Caco-2 (cell line): Measurements from ENCODE around the gene BASP1. TPM values are rescaled to one million over a fixed set of nuclear protein-coding genes. Genes with fewer than 3 reads are reported as not detected.
A peak's percentile ranks its signal among the peaks of the same experiment; 100 is the strongest.

Experiments
- BruUV-seq: library from RNA; stranded (reverse); fragments of 400-500 nt; replicated peaks from 2 replicates; lab custom pipeline; 2021; lab: Mats Ljungman, UMichigan
- CTCF ChIA-PET: fragments of 300-600 bp; sonication (Branson Sonifier 250); formaldehyde crosslinking; loops from one replicate; lab custom pipeline; 2022; ENCODE audit warnings: antibody characterized with exemption; lab: Charles Lee
- POLR2A ChIA-PET: fragments of 300-600 bp; sonication (Branson Sonifier 250); formaldehyde crosslinking; loops from one replicate; lab custom pipeline; 2022; ENCODE audit warnings: antibody characterized with exemption; lab: Charles Lee
- DNase-seq, 2 experiments: peaks; one replicate each; pipeline versions ENCODE4 v3.0.0 to v3.0.0-alpha.2; 2020 to 2022
- H3K27me3 ChIP-seq: replicated peaks from 2 replicates; pipeline ENCODE4 v1.6.0; 2011; ENCODE audit warnings: low read length; ENCODE audit not compliant: control insufficient read depth, insufficient read depth
- H3K36me3 ChIP-seq: 2 replicates; pipeline ENCODE4 v1.5.1; 2011; ENCODE audit warnings: low read length; ENCODE audit not compliant: control insufficient read depth, insufficient read depth
- H3K4me1 ChIP-seq: fragments of 250-450 bp; sonication (Bioruptor Pico); 2 replicates; pipeline ENCODE4 v1.5.1; 2020; ENCODE audit warnings: mild to moderate bottlenecking
- H3K4me3 ChIP-seq: 2 replicates; pipeline ENCODE4 v1.5.1; 2011; ENCODE audit warnings: low read depth, mild to moderate bottlenecking, control low read depth, low read length
- H3K9me3 ChIP-seq: fragments of 250-450 bp; sonication (Bioruptor Pico); 2 replicates; pipeline ENCODE4 v1.5.1; 2020; ENCODE audit warnings: mild to moderate bottlenecking, moderate library complexity
- H3K27ac Mint-ChIP-seq: one replicate; pipeline ENCODE4 v1.8.0; 2022; ENCODE audit warnings: mixed read lengths; ENCODE audit not compliant: unreplicated experiment
- H3K27me3 Mint-ChIP-seq: one replicate; pipeline ENCODE4 v1.8.0; 2022; ENCODE audit warnings: mixed read lengths; ENCODE audit not compliant: insufficient read depth, unreplicated experiment
- H3K36me3 Mint-ChIP-seq: one replicate; pipeline ENCODE4 v1.8.0; 2022; ENCODE audit warnings: mild to moderate bottlenecking, mixed read lengths; ENCODE audit not compliant: insufficient read depth, unreplicated experiment
- H3K4me1 Mint-ChIP-seq: one replicate; pipeline ENCODE4 v1.8.0; 2022; ENCODE audit warnings: low read depth, mixed read lengths; ENCODE audit not compliant: unreplicated experiment
- H3K4me3 Mint-ChIP-seq: one replicate; pipeline ENCODE4 v1.8.0; 2022; ENCODE audit warnings: mild to moderate bottlenecking, moderate library complexity, mixed read lengths; ENCODE audit not compliant: unreplicated experiment
- H3K9me3 Mint-ChIP-seq: one replicate; pipeline ENCODE4 v1.8.0; 2022; ENCODE audit warnings: mixed read lengths; ENCODE audit not compliant: unreplicated experiment
- CTCF ChIP-seq, 2 experiments: fragments of 200-600 bp in 1 of 2; IDR thresholded peaks; 1 replicate in 1 of 2; 2 replicates in 1 of 2; pipeline versions ENCODE4 v1.5.1 to v1.8.0; 2011 to 2022; ENCODE audit warnings: antibody characterized with exemption in 1 of 2, control low read depth in 1 of 2, inconsistent platforms in 1 of 2, low read depth in 1 of 2, low read length in 1 of 2, mild to moderate bottlenecking in 1 of 2, moderate library complexity in 1 of 2; ENCODE audit not compliant: insufficient read depth in 1 of 2, severe bottlenecking in 1 of 2, unreplicated experiment in 1 of 2
- intact Hi-C: fragments of 100-400 bp; cut with micrococcal nuclease; formaldehyde crosslinking; loops from one replicate; pipeline ENCODE4 v1.10.0; 2022; ENCODE audit not compliant: unreplicated experiment
- total RNA-seq: library from RNA; stranded (reverse); gene quantifications from 2 replicates; pipeline ENCODE4 v1.2.3, GENCODE V29; 2022

Gene BASP1
- total RNA-seq, 1 experiment from 2014 or later, result 78.1 TPM

- H3K27me3 ChIP-seq, result no peaks in the 10 kb centered on the region
- H3K4me3 ChIP-seq, result no peak overlapping the region
- H3K9me3 ChIP-seq, result peaks cover 3% of the 10 kb centered on the region; the same call in 1 of the 2 replicates
- H3K27ac Mint-ChIP-seq, result peak overlapping the region; percentile 77
- peaks cover 31% of the 10 kb centered on the region for H3K4me1 Mint-ChIP-seq
- TF ChIP-seq CTCF (IDR thresholded peaks at IDR 0.05; ENCODE audit: insufficient read depth in 1 of 2, low read depth in 1 of 2, low read length in 1 of 2, severe bottlenecking in 1 of 2, unreplicated experiment in 1 of 2), result no peak
- peaks cover 15% of the 10 kb centered on the region for H3K36me3 Mint-ChIP-seq
- intact Hi-C loops, result no loop called here
- H3K4me3 Mint-ChIP-seq, result peak overlapping the region; percentile 19
- peaks cover 15% of the 10 kb centered on the region for H3K9me3 Mint-ChIP-seq
- CTCF ChIA-PET, result no interaction called here
- H3K27me3 Mint-ChIP-seq, result no peaks in the 10 kb centered on the region
- H3K4me1 ChIP-seq, result peaks cover 16% of the 10 kb centered on the region
- no peak for DNase-seq
- POLR2A ChIA-PET, result no interaction called here
- no peaks in the 10 kb centered on the region for H3K36me3 ChIP-seq
- BruUV-seq, result no TSS peak
Measured at GRCh38 chr5:17288570-17288969, 71.1 kb downstream of the BASP1 start.

DNA sequence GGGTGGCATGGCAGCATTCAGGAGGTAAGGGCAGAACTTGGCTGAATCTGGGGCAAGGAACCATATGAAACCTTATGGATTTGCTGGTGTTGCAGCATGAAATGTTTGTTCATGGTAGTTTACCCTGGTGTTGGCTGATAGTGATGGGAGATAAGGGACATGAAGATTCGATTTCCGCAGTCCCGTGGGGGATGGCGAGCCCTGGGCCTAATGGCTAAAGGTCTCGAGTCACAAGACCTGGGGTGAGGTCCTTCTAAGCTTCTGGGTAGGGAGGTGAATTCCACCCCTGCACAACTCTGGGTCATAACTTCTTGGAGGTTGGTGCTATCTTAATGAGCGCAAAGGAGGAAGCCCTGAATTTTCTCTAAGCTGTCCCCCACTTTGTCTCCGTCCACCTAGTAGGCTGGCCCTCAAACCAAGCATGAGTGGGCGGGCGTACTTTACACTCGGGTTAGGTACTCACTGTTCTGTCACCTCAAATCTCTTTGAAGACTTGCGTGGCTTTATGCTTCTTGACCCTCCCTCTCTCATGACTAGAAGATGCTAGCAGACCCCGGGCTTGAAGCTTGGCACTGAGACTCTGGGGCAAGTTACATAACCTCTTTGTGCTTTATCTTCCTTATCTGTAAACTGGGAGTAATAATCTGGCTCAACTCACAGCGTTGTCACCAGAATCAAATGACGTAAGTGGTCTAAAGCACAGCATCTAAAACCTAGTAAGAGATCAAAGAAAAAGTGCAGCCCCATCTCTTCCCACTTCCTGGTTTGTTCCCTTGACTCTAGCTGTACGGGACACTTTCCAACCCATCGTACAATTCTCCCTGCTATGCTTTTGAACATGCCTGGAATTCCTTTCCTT lies 72.5 kb downstream of the BASP1 start:
- no peaks in the 10 kb centered on the region for H3K27me3 Mint-ChIP-seq
- H3K4me3 Mint-ChIP-seq, result peak overlapping the region; percentile 34
- ChIA-PET POLR2A (no interaction called here), CTCF (interaction anchor here (0.6 kb wide), 1 partner anchor 74 kb away, joined by 3 read pairs; no protein-coding TSS in a partner anchor)
- no peak for TF ChIP-seq CTCF (IDR thresholded peaks at IDR 0.05; ENCODE audit: insufficient read depth in 1 of 2, low read depth in 1 of 2, low read length in 1 of 2, severe bottlenecking in 1 of 2, unreplicated experiment in 1 of 2)
- H3K4me1 ChIP-seq, result peaks cover 16% of the 10 kb centered on the region
- peak; percentile 63 to 64 for DNase-seq
- no peaks in the 10 kb centered on the region for H3K27me3 ChIP-seq
- H3K9me3 Mint-ChIP-seq, result peaks cover 15% of the 10 kb centered on the region
- peaks cover 15% of the 10 kb centered on the region for H3K36me3 Mint-ChIP-seq
- H3K36me3 ChIP-seq, result no peaks in the 10 kb centered on the region
- intact Hi-C loops, result loop anchor here (1.0 to 5.0 kb wide), 2 partner anchors 15 to 68 kb away; no protein-coding TSS in a partner anchor
- H3K4me1 Mint-ChIP-seq, result peaks cover 31% of the 10 kb centered on the region
- no peak overlapping the region for H3K4me3 ChIP-seq
- H3K9me3 ChIP-seq, result peaks cover 3% of the 10 kb centered on the region; the same call in 1 of the 2 replicates
- BruUV-seq, result no TSS peak
- peak overlapping the region; percentile 77 for H3K27ac Mint-ChIP-seq

GRCh38 chr5:17290540-17290974 lies 73.1 kb downstream of the BASP1 start:
- intact Hi-C loops, result loop anchor here (1.0 to 5.0 kb wide), 2 partner anchors 15 to 68 kb away; no protein-coding TSS in a partner anchor
- Histone ChIP-seq H3K36me3 (no peaks in the 10 kb centered on the region), H3K9me3 (peaks cover 3% of the 10 kb centered on the region; the same call in 1 of the 2 replicates), H3K27me3 (no peaks in the 10 kb centered on the region), H3K4me1 (peaks cover 16% of the 10 kb centered on the region), H3K4me3 (no peak overlapping the region)
- Mint-ChIP-seq H3K4me3 (no peak overlapping the region), H3K9me3 (peaks cover 15% of the 10 kb centered on the region), H3K27me3 (no peaks in the 10 kb centered on the region), H3K36me3 (peaks cover 15% of the 10 kb centered on the region), H3K27ac (peak overlapping the region; percentile 77), H3K4me1 (peaks cover 31% of the 10 kb centered on the region)
- no peak for TF ChIP-seq CTCF (IDR thresholded peaks at IDR 0.05; ENCODE audit: insufficient read depth in 1 of 2, low read depth in 1 of 2, low read length in 1 of 2, severe bottlenecking in 1 of 2, unreplicated experiment in 1 of 2)
- TSS peak; percentile 33 for BruUV-seq
- ChIA-PET POLR2A (interaction anchor here (0.7 kb wide), 1 partner anchor 15 kb away, joined by 4 read pairs; no protein-coding TSS in a partner anchor), CTCF (interaction anchor here (0.6 kb wide), 1 partner anchor 74 kb away, joined by 3 read pairs; no protein-coding TSS in a partner anchor)
- DNase-seq, result no peak
